HEK293 (cell line): ENCODE results near the gene CLEC2A.

Experiments
- CTCF ChIA-PET: fragments of 350-600 bp; formaldehyde crosslinking; extraction: SDS; loops from one replicate; lab custom pipeline; 2021; ENCODE audit warnings: antibody characterized with exemption; lab: Yijun Ruan, JAX
- POLR2A ChIA-PET: fragments of 300-600 bp; formaldehyde crosslinking; extraction: SDS; loops from one replicate; lab custom pipeline; 2020; ENCODE audit warnings: antibody characterized with exemption, inconsistent platforms; lab: Yijun Ruan, JAX
- H3K27ac ChIP-seq: fragments of 200-500 bp; sonication (Bioruptor generic); 2 replicates; pipeline ENCODE4 v1.5.1; 2014; ENCODE audit warnings: low read depth, low read length, control low read depth, inconsistent platforms; ENCODE audit errors: extremely low read depth
- H3K36me3 ChIP-seq, 2 experiments: fragments of 200-500 bp in 1 of 2; sonication (Bioruptor generic) in 1 of 2; 1 replicate in 1 of 2; 2 replicates in 1 of 2; pipeline ENCODE4 v1.5.1; 2014 to 2017; ENCODE audit warnings: inconsistent platforms in 2 of 2, low read length in 2 of 2; ENCODE audit not compliant: control insufficient read depth in 2 of 2, insufficient read depth in 1 of 2
- H3K4me1 ChIP-seq: fragments of 200-500 bp; sonication (Bioruptor generic); 2 replicates; pipeline ENCODE4 v1.5.1; 2014; ENCODE audit warnings: mild to moderate bottlenecking, low read length, inconsistent platforms; ENCODE audit not compliant: control insufficient read depth, insufficient read depth
- H3K4me3 ChIP-seq: 2 replicates; pipeline ENCODE4 v1.5.1; 2011; ENCODE audit warnings: low read depth, mild to moderate bottlenecking, control low read depth, low read length, moderate library complexity
- H3K9me3 ChIP-seq: fragments of 200-500 bp; sonication (Bioruptor generic); 2 replicates; pipeline ENCODE4 v1.5.1; 2014; ENCODE audit warnings: low read depth, low read length, inconsistent platforms; ENCODE audit not compliant: control insufficient read depth, insufficient read depth
- GLIS1 ChIP-seq: fragments of 450-650 bp; formaldehyde crosslinking; IDR thresholded peaks from 2 replicates; pipeline ENCODE4 v1.5.1; 2016; ENCODE audit warnings: missing biosample characterization, missing genetic modification characterization
- HOXD13 ChIP-seq: sonication (generic); formaldehyde crosslinking; IDR thresholded peaks from 2 replicates; pipeline ENCODE4 v1.8.0; 2022; ENCODE audit warnings: missing genetic modification reagents, borderline replicate concordance
- REPIN1 ChIP-seq: fragments of 450-650 bp; formaldehyde crosslinking; IDR thresholded peaks from 2 replicates; pipeline ENCODE4 v1.5.1; 2017; ENCODE audit warnings: missing biosample characterization, missing genetic modification characterization, low read depth
- ZBTB17 ChIP-seq: fragments of 450-650 bp; formaldehyde crosslinking; IDR thresholded peaks from 2 replicates; pipeline ENCODE4 v1.5.1; 2016; ENCODE audit warnings: missing biosample characterization, missing genetic modification characterization
- ZNF221 ChIP-seq: fragments of 450-650 bp; formaldehyde crosslinking; IDR thresholded peaks from 2 replicates; pipeline ENCODE4 v1.5.1; 2017; ENCODE audit warnings: missing biosample characterization, missing genetic modification characterization, borderline replicate concordance
- ZNF311 ChIP-seq: fragments of 450-650 bp; formaldehyde crosslinking; IDR thresholded peaks from 2 replicates; pipeline ENCODE4 v1.5.1; 2017; ENCODE audit warnings: missing biosample characterization, missing genetic modification characterization, borderline replicate concordance
- ZNF48 ChIP-seq: fragments of 450-650 bp; formaldehyde crosslinking; IDR thresholded peaks from 2 replicates; pipeline ENCODE4 v1.5.1; 2016; ENCODE audit warnings: missing biosample characterization, missing genetic modification characterization
- ZNF530 ChIP-seq: fragments of 450-650 bp; formaldehyde crosslinking; IDR thresholded peaks from 2 replicates; pipeline ENCODE4 v1.5.1; 2016; ENCODE audit warnings: low read depth, missing biosample characterization, missing genetic modification characterization
- ZNF600 ChIP-seq: fragments of 450-650 bp; formaldehyde crosslinking; IDR thresholded peaks from 2 replicates; pipeline ENCODE4 v1.5.1; 2016; ENCODE audit warnings: missing biosample characterization, missing genetic modification characterization
- ZNF629 ChIP-seq: fragments of 450-650 bp; formaldehyde crosslinking; IDR thresholded peaks from 2 replicates; pipeline ENCODE4 v1.5.1; 2017; ENCODE audit warnings: missing biosample characterization, missing genetic modification characterization
- ZNF658 ChIP-seq: fragments of 450-650 bp; formaldehyde crosslinking; IDR thresholded peaks from 2 replicates; pipeline ENCODE4; 2016; ENCODE audit warnings: missing biosample characterization, missing genetic modification characterization
- ZNF830 ChIP-seq: fragments of 450-650 bp; IDR thresholded peaks from 2 replicates; pipeline ENCODE4 v1.5.0; 2018; ENCODE audit warnings: missing biosample characterization, missing genetic modification characterization, low read depth, mild to moderate bottlenecking, moderate library complexity
- TF ChIP-seq, protein P1 (sequence below): fragments of 450-650 bp; formaldehyde crosslinking; IDR thresholded peaks from 2 replicates; pipeline ENCODE4 v1.5.1; 2016; ENCODE audit warnings: missing biosample characterization, missing genetic modification characterization
- TF ChIP-seq, protein P2 (sequence below): fragments of 450-650 bp; formaldehyde crosslinking; IDR thresholded peaks from 2 replicates; pipeline ENCODE4 v1.5.1; 2016; ENCODE audit warnings: missing biosample characterization, missing genetic modification characterization
- TF ChIP-seq, protein P3 (sequence below): fragments of 450-650 bp; formaldehyde crosslinking; IDR thresholded peaks from 2 replicates; pipeline ENCODE4 v1.5.1; 2016; ENCODE audit warnings: missing biosample characterization, missing genetic modification characterization
- TF ChIP-seq, protein P4 (sequence below): fragments of 450-650 bp; IDR thresholded peaks from 2 replicates; pipeline ENCODE4 v1.5.1; 2018; ENCODE audit warnings: missing biosample characterization, mild to moderate bottlenecking, missing genetic modification characterization

CLEC2A gene

DNA sequence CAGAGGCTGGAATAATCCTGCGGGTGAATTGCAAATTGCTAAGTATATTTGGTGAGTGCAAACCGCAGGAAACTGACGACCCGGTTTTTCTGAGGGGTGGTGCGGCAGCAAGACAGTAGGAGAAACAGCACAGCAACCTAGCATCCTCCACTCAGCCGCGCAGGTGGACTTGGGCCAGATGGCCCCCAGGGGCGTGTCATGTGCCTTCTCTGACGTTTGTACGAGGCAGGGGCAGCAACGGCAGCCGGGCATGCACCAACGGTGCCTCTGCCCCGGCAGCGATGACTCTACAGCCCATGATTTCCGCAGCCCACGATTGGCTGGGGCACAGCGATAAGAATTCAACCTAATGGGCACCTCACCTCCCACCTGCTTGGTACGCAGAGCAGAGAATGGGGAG, 11.1 kb upstream of the CLEC2A start (continued):
- TF ChIP-seq, protein P1, sequence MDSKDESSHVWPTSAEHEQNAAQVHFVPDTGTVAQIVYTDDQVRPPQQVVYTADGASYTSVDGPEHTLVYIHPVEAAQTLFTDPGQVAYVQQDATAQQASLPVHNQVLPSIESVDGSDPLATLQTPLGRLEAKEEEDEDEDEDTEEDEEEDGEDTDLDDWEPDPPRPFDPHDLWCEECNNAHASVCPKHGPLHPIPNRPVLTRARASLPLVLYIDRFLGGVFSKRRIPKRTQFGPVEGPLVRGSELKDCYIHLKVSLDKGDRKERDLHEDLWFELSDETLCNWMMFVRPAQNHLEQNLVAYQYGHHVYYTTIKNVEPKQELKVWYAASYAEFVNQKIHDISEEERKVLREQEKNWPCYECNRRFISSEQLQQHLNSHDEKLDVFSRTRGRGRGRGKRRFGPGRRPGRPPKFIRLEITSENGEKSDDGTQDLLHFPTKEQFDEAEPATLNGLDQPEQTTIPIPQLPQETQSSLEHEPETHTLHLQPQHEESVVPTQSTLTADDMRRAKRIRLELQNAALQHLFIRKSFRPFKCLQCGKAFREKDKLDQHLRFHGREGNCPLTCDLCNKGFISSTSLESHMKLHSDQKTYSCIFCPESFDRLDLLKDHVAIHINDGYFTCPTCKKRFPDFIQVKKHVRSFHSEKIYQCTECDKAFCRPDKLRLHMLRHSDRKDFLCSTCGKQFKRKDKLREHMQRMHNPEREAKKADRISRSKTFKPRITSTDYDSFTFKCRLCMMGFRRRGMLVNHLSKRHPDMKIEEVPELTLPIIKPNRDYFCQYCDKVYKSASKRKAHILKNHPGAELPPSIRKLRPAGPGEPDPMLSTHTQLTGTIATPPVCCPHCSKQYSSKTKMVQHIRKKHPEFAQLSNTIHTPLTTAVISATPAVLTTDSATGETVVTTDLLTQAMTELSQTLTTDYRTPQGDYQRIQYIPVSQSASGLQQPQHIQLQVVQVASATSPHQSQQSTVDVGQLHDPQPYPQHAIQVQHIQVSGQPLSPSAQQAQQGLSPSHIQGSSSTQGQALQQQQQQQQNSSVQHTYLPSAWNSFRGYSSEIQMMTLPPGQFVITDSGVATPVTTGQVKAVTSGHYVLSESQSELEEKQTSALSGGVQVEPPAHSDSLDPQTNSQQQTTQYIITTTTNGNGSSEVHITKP (tag by site-specific recombination): peak; percentile 45
- TF ChIP-seq ZNF629 (tag by site-specific recombination) (peak; percentile 71), GLIS1 (peak; percentile 92), ZNF830 (tag by site-specific recombination) (no peak), ZNF530 (no peak), ZNF311 (tag by site-specific recombination) (no peak), ZNF221 (tag by site-specific recombination) (no peak), ZNF658 (no peak), ZNF48 (no peak), ZNF600 (tag by site-specific recombination) (peak; percentile 61), ZBTB17 (peak; percentile 86), HOXD13 (no peak)
- TF ChIP-seq, protein P2, sequence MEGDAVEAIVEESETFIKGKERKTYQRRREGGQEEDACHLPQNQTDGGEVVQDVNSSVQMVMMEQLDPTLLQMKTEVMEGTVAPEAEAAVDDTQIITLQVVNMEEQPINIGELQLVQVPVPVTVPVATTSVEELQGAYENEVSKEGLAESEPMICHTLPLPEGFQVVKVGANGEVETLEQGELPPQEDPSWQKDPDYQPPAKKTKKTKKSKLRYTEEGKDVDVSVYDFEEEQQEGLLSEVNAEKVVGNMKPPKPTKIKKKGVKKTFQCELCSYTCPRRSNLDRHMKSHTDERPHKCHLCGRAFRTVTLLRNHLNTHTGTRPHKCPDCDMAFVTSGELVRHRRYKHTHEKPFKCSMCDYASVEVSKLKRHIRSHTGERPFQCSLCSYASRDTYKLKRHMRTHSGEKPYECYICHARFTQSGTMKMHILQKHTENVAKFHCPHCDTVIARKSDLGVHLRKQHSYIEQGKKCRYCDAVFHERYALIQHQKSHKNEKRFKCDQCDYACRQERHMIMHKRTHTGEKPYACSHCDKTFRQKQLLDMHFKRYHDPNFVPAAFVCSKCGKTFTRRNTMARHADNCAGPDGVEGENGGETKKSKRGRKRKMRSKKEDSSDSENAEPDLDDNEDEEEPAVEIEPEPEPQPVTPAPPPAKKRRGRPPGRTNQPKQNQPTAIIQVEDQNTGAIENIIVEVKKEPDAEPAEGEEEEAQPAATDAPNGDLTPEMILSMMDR: no peak
- TF ChIP-seq, protein P3, sequence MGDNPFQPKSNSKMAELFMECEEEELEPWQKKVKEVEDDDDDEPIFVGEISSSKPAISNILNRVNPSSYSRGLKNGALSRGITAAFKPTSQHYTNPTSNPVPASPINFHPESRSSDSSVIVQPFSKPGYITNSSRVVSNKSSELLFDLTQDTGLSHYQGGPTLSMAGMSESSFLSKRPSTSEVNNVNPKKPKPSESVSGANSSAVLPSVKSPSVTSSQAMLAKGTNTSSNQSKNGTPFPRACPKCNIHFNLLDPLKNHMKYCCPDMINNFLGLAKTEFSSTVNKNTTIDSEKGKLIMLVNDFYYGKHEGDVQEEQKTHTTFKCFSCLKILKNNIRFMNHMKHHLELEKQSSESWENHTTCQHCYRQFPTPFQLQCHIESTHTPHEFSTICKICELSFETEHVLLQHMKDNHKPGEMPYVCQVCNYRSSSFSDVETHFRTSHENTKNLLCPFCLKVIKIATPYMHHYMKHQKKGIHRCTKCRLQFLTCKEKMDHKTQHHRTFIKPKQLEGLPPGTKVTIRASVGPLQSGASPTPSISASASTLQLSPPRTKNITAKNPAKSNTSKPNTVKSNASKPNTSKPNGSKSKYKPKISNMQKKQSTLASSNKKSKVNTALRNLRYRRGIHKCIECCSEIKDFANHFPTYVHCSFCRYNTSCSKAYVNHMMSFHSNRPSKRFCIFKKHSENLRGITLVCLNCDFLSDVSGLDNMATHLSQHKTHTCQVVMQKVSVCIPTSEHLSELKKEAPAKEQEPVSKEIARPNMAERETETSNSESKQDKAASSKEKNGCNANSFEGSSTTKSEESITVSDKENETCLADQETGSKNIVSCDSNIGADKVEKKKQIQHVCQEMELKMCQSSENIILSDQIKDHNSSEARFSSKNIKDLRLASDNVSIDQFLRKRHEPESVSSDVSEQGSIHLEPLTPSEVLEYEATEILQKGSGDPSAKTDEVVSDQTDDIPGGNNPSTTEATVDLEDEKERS (tag by site-specific recombination): no peak
- TF ChIP-seq, protein P4, sequence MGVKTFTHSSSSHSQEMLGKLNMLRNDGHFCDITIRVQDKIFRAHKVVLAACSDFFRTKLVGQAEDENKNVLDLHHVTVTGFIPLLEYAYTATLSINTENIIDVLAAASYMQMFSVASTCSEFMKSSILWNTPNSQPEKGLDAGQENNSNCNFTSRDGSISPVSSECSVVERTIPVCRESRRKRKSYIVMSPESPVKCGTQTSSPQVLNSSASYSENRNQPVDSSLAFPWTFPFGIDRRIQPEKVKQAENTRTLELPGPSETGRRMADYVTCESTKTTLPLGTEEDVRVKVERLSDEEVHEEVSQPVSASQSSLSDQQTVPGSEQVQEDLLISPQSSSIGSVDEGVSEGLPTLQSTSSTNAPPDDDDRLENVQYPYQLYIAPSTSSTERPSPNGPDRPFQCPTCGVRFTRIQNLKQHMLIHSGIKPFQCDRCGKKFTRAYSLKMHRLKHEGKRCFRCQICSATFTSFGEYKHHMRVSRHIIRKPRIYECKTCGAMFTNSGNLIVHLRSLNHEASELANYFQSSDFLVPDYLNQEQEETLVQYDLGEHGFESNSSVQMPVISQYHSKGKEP (tag by site-specific recombination): peak; percentile 70

DNA sequence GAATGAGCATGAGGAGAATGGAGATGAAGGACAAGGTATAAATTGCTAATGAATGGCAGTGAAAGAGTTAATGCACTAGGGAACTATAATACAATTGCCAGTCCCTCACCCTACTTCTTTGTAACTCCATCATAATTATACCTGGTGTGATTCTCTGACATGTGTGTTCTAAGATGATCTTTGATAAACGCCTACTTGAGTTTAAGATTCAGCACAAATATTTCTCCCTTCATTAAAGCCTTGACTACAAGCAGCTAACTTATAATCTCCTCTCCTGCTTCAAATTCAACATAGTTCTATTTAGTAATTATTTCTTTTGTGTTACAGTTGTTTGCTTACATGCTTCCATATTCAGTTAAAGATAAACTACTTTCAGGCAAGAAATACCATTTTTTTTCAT, 9.7 kb upstream of the CLEC2A start:
- H3K36me3 ChIP-seq: no peaks in the 10 kb centered on the region
- no peak overlapping the region for H3K4me3 ChIP-seq
- H3K27ac ChIP-seq: no peak overlapping the region
- ChIA-PET POLR2A (no interaction called here), CTCF (interaction anchor here (0.7 kb wide), 1 partner anchor 48 kb away, joined by 4 read pairs; no protein-coding TSS in a partner anchor)
- TF ChIP-seq REPIN1 (tag by site-specific recombination): no peak
- H3K9me3 ChIP-seq: no peaks in the 10 kb centered on the region; the same call in 1 of the 2 replicates
- no peaks in the 10 kb centered on the region; the same call in 1 of the 2 replicates for H3K4me1 ChIP-seq
